H1 (cell line): ENCODE measurements around the gene MIEN1. TPM values are rescaled to one million over a fixed set of nuclear protein-coding genes. Genes with fewer than 3 reads are reported as not detected.

Experiments used
- ATF2 ChIP-seq: IDR thresholded peaks from 2 replicates; pipeline ENCODE4 v1.6.1; 2012; ENCODE audit warnings: low read length, inconsistent platforms
- CHD7 ChIP-seq: fragments of 300-600 bp; sonication (generic); IDR thresholded peaks from 2 replicates; pipeline ENCODE4 v1.7.1; 2012; ENCODE audit warnings: low read length, moderate library complexity, mild to moderate bottlenecking, inconsistent platforms; ENCODE audit not compliant: insufficient replicate concordance
- GTF2F1 ChIP-seq: IDR thresholded peaks from 2 replicates; pipeline ENCODE4 v1.6.1; 2012; ENCODE audit warnings: low read depth, low read length, improper control_type of control experiment, borderline replicate concordance
- HDAC6 ChIP-seq: IDR thresholded peaks from one replicate; pipeline ENCODE4 v1.7.1; 2012; ENCODE audit warnings: low read depth, mild to moderate bottlenecking, inconsistent platforms, low read length, moderate library complexity
- JUN ChIP-seq: IDR thresholded peaks from 2 replicates; pipeline ENCODE4 v1.6.1; 2011; ENCODE audit warnings: low read depth, mild to moderate bottlenecking, improper control_type of control experiment, low read length
- RNF2 ChIP-seq: fragments of 200-900, 300-1000 bp; sonication (generic); IDR thresholded peaks from 2 replicates; pipeline ENCODE4 v1.7.1; 2016; ENCODE audit warnings: borderline replicate concordance, low read depth, mild to moderate bottlenecking, antibody characterized with exemption, low read length; ENCODE audit not compliant: poor library complexity, severe bottlenecking; ENCODE audit errors: missing control alignments
- TBP ChIP-seq: IDR thresholded peaks from 2 replicates; pipeline ENCODE4 v1.6.1; 2011; ENCODE audit warnings: low read depth, low read length, improper control_type of control experiment
- YY1 ChIP-seq: IDR thresholded peaks from 2 replicates; pipeline ENCODE4 v1.6.1; 2011; ENCODE audit warnings: low read depth, mild to moderate bottlenecking, low read length
- polyA plus RNA-seq, 7 experiments: library from polyadenylated mRNA; depleted of rRNA in 3 of 7; stranded (reverse) in 5 of 7; unstranded in 2 of 7; fragments of >200 nt in 5 of 7; fragments of 200-250 nt in 2 of 7; gene quantifications; 1 replicate in 5 of 7; 2 replicates in 1 of 7; 4 replicates in 1 of 7; pipeline versions ENCODE4 v1.2.1 to v1.2.3, GENCODE V29; 2011 to 2013; ENCODE audit warnings: missing spikeins in 2 of 7, mixed read lengths in 2 of 7
- total RNA-seq: library from RNA; stranded (reverse); fragmentation: NEBNext Ultra II Directional; extraction: Animal tissue kit (Norgen Biotek cat#: 25700); gene quantifications from 2 replicates; pipeline ENCODE4 v1.2.1, GENCODE V29; 2021

MIEN1 gene
- total and polyA plus RNA-seq, 2 of the 8 experiments (the other 6 are each of a cell fraction or from before 2014, with no cell fraction given), result 29.6 to 54.9 TPM

- TF ChIP-seq ATF2 (no peak; the same call in 1 of the 2 replicates), JUN (no peak), GTF2F1 (no peak), YY1 (no peak), CHD7 (no peak), HDAC6 (no peak), TBP (no peak), RNF2 (no peak)
These were observed at the start of gene MIEN1 (continued) for GRCh38 chr17:39730095-39730921.
